Islet precursor cell (in vitro differentiated cells): ENCODE measurements around the gene OXER1.

Experiments
- DNase-seq: peaks from one replicate; pipeline ENCODE4 v3.0.0-alpha.2; 2018

OXER1 gene

DNA sequence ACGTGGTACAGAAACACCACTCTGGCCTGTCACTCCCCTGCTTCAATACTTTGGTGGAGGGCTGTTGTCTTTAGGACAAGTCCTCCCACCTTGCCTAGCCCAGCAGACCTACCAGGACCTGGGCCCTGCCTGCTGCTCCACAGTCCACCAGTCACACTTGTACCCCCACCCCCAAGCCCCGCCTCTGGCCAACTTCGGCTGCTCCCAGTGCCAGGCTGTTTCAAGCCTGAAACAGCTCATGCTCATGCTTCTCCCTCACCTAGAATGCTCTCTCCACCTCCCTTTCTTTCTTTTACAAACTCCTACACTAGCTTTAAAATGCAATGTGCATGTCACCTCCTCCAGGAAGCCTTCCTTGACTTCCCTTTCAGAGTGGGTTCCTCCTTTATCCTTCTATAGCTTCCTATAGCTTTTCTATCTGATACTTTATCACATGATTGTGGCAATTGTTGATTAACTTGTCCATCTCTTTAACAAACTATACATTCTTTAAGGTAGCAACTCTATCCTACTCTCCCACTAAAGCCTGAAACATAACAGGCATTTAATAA is 4.8 kb upstream of the OXER1 start:
- DNase-seq = no peak

DNA sequence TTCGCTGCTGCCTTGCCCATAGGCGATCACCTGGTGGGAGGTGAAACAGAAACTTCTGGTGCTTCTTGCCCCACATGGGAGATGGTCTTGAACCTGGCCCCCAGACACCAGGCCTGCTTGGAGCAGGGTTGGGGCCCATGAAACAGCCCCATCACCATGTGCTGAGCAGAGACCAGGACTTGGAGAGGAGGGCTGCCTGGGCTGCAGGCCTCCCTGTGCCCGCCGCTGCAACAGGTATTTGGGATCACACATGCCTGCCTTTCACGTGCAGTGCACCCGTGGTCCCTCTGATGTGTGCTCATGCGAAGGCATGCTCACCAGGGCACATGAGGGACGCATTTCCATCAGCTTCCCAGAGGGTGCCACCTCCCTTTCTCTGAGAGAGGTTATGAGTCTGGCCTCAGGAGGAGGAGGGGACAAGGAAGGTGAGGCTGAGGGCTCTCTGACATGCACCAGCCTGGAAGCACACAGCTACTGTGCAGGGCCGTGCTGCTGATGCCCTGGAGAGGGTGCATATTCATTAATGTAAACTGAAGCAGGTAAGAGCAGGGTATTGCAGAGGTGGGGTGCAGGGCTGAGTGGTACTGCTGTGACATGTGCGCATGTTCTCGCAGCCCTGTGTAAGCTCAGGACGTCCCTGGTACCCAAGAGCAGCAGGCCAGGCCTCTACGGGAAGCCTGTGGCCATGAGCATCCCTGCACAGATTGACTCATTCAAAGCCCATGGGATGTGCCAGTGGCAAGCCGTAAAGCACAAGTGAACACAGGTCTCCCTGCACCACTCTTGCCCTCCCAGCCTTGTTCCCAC is 4.2 kb upstream of the OXER1 start:
- DNase-seq = peak; percentile 51

DNA sequence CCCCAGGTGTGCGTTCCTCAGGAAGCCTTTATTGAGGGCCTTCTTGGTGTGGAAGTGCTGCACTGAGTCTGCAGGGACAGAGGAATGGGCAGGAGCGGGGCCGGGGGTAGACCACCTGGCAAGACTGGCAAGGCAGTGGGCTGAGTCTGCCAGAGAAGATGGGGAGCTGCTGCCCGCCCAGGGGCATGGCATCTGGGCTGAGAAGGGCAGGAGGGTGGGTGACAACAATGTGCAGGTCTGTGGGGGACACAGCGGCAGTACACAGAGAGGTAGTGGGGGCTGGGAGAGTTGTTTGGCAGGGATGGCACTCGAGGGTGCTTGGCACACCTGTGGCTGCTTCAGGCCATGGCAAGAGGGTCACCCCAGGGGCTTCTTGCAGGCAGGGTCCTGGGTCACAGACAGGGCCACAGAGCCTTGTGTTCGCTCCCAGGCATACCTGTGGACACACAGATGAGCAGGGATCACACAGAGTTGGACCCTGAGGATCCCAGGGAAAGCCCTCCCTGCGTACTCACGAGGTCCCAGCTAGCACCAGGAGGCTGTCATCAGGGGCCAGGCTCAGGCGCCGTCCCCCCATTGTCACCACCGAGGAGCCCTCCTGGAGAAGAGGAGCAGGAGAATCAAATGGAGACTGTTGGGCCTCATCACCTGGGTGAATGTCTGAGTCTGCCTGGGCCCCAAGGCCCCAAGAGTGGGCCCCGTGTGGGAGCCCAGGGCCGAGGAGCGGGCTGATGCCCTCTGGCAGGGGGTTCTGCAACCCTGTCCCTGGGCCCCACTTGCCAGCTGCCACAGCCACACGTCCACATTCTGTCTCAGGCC is 3.4 kb upstream of the OXER1 start:
- DNase-seq = peak; percentile 47

DNA sequence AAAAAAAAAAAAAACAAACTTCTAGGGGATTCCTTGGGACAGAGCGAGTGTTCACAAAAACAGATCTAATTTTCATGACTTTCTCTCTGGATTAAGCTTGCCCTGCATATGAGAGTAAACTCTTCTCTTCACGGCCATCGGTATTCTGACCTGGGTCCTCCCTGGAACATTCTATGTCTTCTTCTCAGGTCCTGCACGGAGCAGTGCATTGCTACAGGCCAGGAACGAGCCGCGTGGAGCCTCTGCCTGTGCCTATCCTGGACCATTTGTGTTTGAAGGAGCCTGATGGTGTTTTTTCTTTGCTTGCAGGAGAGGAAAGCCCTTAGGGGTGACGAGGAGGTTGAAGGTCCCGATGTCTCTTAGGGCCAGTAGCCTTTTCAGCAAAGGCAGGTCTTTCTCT is 1.8 kb upstream of the OXER1 start:
- DNase-seq = no peak

DNA sequence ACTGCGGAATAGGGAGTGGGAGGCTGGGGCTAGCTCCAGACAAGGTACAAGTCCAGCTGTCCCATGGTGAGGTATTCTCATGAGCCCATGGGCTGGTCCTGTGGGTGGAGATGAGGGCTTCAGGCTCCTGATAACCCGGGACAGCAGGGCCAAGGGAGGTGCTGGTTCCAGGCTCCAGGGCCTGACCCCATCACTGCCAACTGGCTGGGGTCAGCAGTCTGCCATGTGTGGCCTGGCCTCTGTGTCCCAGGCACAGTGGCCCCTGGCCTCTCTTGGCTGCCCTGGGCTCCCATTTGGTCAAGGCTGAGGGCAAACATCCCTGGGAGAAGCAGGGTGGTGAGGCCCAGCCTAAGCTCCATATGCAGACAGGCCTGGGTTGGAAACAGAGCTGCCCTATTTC is 966 bp upstream of the OXER1 start:
- DNase-seq = no peak

DNA sequence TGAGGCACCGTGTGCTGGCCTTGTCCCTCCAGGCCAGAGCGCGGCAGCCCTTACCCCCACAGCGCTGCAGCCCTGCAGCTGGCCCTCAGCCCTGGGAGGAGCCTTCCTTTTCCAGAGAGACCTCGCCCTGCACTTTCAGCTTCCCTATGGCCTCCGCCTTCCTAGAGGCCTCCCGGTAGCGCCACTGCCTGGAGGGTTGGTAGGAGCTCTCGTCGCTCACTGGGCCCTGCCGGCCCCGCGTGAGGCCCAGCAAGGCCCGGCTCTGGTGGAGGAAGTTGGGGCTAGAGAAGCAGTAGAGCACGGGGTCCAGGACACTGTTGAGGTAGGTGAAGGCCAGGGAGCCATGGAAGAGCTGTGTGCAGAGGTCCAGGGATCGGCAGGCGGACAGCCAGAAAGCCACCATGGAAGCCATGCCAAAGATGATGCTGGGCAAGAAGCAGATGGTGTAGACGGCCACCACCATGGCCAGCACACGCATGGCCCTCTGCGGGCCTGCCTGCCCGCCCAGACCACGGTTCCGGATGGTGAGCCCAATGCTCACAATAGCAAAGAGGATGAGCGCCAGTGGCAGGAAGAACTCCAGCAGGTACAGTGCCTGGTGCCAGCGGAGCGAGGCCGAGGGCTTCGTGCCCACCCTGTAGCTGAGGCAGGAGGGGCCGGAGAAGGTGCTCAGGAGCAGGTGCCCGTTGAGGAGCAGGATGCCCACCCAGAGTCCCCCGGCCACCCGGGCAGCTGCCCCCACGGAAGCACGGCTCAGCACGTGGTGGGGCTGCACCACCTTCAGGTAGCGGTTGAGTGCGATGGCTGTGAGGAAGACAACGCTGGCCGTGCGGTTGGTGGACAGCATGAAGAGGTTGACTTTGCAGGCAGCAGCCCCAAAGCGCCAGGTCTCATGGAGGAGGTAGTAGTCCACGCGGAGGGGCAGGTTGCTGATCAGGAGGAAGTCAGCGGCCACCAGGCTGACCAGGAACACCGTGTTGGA is 821 bp downstream of the OXER1 start:
- DNase-seq = no peak

DNA sequence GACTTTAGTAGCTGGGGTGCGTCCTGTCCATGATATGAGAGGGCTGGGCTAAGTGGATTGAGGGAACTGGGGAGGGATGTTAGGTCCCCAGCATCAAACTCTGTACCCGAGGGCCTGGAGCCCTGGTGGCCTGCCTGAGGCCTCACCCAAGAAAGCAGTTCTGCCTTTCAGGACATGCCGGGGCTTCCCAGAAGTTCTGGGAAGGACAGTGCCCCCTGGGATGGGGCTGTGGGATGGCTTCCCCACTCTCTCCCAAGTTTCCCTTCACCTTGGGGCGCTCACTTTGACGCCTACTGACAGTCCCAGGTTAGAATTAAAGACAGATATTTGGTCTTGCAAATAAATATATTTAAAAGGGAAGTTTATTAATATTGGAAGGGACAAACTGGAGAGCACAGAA is 1.8 kb downstream of the OXER1 start:
- DNase-seq = no peak

DNA sequence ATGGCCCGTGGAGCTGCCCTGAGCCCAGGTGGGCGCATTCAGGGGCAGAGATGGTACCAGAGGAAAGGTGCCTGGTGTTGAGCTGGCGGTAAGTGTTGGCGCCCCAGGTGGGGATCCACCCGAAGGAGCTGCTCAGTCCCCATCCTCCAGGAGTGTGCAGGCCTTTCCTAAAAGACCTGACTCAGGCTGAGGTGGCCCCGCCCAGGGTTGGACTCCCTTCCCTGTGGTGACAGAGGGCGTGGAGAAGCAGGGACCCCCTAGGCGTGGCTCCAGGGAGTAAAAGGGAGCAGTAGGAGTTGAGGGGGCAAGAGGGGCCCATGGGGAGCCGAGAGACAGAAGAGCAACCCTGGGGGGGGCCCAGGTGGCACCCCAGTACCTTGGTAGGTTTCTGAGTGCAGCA is 2.4 kb downstream of the OXER1 start:
- no peak for DNase-seq

DNA sequence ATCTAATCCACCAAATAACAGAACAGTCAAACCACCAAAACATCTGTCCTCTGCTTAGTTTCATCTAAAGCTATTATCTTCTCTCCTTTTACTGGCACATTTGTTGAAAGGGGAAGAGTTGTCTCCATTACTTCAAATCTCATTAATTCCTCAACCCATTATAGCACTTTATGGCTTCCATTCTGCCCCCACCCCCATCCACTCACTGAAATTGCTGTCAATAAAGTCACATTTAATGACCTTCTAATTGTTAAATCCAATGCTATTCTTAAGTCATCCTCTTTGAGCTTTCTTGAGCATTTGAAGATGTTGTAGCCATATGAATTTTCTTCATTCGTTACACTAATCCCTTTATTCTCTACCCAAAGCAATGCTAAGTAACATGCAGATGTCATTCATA is 5.2 kb downstream of the OXER1 start:
- DNase-seq = no peak

DNA sequence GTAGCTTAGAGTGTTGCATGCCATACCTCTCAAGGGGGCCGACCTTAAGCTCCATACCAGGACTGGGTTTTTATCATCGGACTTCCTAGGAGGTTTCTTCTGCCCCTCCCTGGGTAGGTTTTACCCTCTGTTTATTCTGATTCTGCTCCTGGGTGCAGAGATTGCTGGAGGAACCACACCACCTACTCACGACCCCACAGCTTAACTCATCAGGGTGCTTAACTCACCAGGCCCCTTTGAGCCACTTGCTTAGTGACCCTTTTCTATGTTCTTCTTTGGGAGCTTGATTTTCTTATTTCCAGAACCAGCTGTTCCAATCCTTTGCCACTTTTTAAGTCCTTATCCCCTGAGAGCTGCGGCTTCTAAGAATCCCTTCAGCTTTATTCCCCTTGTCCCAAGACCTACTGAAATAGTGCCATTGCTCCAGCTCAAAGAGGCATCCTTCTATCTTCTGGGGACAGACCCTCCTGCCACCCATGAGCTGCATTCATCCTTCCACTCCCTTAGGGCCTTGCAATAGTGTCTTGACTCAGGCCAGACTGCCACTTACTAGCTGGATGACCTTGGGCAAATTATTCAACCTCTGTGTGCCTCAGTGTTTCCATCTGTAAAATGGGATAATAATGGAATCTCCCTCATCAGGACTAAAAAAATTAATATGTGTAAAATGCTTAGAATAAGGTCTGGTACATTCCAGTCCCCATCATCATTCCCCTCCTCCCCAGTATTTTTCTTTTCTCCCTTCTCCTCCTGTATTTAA is 5.8 kb downstream of the OXER1 start:
- DNase-seq = no peak

DNA sequence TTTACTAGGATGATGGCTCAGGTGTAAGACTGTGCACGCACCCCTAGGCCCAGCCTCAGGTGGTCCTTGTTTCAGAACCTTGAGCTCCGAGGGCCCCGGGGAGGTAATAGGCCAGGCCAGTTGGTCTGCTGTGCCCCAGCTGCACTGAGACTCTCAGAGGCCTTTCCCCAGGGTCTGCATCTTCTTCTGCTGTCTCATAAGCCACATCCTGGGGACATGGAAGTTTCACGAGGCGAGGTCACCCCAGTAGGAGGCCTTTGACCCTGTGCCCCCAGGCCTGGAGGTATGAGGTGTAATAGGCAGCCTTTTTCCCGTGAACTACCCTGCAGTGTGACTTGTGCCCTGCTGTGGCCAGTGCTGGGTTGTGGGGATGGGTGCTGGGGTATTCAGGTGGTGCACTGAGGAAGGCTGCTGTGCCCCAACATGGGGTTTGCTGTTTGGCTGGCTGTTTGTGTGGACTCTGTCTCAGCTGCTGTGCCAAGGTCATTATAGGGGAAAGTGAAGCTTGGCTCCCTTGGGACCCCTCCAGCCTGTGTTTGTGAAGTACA is 6.9 kb downstream of the OXER1 start:
- DNase-seq = peak; percentile 63

DNA sequence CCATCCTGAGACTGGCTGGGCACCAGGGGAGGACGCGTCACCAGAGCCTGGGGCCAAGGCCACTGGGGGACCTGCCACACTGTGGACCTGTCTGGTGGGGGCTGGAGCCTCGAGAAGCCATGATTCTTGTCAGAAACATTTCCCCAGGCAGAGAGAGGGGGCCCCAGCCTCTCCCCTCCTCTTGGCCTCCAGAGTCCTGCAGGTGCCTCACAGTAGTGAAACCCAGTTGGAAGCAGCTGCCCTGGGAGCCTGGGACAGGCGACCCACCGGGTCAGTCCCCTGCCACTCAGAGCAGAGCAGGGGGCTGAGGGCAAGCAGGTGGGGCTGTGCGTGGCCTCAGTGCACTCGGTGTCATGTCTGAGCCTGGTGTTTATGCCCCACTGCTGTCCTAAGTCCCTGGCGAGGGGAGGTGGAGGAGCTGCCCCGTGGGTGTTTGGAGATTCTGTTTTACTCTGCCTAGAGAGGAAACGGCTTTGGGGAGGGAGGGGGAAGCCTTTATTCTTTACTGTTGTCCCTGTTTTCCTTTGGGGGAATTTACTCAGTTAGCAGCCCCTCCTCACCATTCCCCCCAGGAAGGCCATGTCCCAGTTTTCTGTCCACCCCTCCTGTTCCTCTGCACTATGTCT is 7.7 kb downstream of the OXER1 start:
- peak; percentile 48 for DNase-seq

DNA sequence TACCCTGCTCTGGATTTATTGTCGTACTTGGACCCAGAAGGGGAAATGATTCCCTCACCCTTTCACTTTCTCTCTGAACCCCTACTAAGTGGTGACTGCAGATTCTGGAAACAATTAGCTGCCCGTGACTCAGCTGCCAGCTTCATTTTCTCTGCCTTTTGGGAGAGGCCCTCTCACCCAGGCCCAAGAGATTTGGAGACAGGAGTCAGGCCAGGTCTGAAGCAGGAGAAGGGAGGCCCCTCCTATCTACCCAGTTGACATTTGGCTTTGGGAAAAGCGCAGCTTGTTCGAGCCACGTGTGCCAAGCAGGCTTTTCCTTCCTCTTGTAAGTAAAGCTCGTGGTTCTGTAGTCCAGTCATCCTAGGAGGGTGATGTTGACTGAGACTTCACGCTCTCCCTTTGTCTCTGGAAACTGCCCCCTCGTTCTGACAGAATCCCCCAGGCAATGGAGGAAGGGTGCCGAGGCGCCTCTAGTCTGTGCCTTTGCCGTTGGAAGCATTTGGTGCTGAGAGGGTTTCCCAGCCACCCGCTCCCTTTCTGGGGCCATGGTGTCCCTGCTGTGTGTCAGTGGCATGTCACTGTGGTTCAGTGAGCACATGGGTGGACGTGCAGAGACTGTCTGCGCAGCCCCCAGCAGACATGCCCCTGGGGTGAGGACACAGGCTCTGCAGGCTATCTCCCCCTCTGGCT is 8.6 kb downstream of the OXER1 start:
- DNase-seq = peak; percentile 53

DNA sequence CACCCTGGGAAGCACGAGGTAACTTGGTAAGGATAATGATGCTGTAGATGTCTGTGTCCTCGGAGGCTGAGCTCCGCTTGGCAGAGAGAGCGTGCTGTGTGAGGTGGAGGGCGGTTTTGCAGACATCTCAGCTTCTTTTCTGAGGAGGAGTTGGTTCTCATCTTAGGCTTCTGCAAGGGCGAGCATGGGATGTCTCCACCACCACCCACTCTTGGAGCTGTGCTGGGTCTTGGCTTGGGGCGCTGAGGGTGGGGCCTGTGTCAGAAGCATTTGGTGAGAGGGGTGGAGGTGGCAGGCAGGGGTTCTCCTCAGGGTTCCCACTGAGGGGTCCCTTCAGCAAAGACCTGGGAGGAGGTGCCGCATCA is 9.2 kb downstream of the OXER1 start:
- DNase-seq = peak; percentile 48

DNA sequence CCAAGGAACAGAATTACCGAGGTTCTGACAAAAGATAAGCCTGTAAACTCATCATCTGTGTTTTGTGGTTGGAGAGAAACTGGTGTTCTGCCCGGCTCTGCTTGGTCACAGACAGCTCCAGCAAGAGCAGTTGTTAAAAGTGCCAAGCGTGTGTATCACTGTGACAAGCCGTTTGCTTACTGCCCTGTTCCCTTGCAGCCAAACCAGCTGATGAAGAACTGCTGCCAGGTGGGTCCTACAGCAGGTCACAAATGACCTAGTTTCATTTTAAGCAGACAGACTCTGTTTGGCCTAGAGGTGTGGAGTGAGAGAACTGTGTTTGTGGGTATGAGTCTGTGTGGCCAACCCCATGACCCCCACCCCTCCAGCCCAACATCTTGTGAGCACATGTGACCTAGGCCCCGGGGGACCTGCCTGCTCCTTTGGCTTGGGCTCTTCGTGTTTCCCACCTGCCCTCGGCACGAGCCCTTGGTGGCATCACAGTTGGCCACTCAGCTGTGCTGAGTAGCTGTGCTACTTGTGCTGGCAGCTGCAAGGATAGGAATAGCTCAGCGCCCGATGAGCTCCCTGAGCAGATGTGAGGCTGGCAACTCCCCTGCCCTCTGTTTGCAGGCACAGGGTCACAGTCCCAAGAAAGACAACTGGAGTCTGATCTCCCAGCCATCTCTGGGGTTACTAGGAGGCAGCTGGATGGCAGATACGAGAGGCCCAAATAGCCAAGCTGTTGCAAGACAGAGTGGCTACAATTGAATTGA is 9.7 kb downstream of the OXER1 start:
- DNase-seq = peak; percentile 55

DNA sequence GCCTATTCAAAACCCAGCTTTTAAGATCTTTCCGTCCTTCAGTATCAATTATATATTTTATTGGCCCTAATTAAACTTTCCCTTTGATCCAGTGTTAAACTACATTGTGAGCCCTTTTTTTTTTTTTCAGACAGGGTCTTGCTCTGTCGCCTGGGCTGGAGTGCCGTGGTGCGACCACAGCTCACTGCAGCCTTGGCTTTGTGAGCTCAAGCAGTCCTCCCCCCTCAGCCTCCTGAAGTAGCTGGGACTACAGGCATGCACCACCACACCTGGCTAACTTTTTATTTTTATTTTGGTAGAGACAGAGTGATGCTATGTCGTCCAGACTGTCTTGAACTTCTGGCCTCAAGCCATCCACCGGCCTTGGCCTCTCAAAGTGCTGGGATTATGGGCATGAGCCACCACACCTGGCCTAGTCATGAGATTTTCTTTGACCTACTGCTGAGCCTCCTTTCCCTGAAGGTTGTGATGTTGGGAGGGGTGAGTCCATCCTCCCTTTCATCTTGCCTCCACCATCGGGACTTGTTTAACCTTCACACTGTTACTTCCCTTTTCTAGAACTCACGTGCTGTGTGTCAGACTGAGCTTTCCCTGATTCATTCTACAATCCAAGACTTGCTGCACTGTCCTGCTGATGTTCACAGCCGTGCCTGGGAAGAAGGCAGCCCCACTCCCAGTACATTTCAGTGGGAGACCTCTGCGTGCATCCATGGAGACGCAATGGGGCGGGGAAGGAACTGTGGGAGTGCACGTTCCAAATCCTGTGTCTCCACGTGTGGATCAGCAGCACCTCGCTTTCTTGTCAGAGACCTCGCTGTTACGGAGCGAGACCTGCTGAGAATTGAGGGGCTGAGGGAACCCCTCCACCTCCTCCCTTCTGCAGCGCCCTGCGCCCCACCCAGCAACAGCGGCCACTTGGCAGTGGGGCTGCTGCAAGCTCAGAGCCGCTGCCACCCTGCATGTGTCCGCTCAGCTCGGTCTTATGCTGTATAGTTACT is 10.8 kb downstream of the OXER1 start:
- peak; percentile 48 for DNase-seq

DNA sequence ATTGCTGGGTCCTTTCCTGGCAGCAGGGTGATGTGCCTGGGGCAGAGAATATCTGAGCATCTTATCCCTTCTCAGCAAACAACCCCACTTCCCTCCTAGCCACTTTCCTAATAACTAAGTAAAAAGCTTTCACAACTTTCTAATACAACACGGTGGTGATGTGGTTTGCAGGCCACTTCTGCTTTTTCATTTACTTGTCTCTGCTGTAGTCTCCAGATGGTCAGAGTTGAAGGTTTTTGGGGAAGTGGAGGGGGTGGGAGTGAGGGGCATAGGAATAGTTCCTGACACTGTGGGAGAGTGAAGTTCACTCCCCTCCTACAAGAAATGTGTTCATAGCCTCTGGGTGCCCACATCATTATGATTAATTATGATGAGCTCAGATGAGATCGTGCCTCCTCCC is 11.6 kb downstream of the OXER1 start:
- no peak for DNase-seq

DNA sequence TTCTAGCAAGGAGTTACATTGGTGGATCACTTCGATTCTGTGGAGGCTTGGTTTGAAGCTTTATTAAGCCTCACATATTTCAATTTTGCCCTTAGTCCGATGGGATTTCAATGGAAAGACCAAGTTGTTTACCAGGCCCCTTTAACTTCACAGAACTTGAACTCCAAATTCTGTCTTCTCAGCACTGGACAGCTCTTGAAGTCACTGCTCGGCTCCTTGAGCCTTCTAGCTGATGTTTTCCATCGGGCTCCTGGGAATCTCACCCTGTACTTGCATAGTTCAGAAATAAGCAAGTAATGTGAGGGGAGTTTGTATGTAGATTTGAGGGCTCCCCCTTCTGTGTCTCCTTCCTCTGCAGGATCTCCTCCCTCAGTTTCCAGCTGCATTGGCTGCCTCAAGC is 15.1 kb downstream of the OXER1 start:
- DNase-seq = no peak

DNA sequence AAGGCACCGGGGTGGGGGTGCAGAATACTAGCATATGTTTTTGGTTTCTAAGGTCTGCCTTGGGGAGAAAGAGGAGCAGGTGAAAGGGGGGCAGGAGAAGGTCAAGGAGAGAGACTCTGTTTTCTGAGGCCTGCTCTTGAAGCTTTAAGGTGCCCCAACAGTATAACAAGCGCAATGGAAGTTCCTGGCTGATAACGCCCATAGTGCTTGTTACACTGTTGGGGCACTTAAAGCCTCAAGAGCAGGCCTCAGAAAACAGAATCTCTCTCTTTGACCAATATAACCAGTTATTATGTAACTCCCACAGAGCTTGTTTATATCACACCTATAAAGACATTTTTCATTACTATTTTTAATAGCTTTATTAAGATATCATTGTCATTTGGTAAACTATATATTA is 16.5 kb downstream of the OXER1 start:
- no peak for DNase-seq
